A673 (cell line): ENCODE data around the gene TEX10. TPM values are rescaled to one million over a fixed set of nuclear protein-coding genes. Genes with fewer than 3 reads are reported as not detected.
"Not testable (repeated sequence)": the region's sequence is repeated elsewhere in the genome, so short reads cannot be mapped to it uniquely, and the experiment has no call there.

ENCODE experiments used
- BruUV-seq: library from RNA; stranded (reverse); fragments of 400-500 nt; replicated peaks from 2 replicates; lab custom pipeline; 2021; lab: Mats Ljungman, UMichigan
- CTCF ChIA-PET: fragments of 300-600 bp; sonication (Branson Sonifier 250); formaldehyde crosslinking; loops from one replicate; lab custom pipeline; 2022; ENCODE audit warnings: antibody characterized with exemption; lab: Charles Lee
- POLR2A ChIA-PET: fragments of 300-600 bp; sonication (Branson Sonifier 250); formaldehyde crosslinking; loops from one replicate; lab custom pipeline; 2022; ENCODE audit warnings: antibody characterized with exemption; ENCODE audit not compliant: low non-redundant PET; lab: Charles Lee
- DNase-seq: peaks from one replicate; pipeline ENCODE4 v3.0.0-alpha.2; 2015; ENCODE audit warnings: low spot score
- H3K27ac ChIP-seq: fragments of 200-600 bp; sonication (generic); 2 replicates; pipeline ENCODE4 v1.5.1; 2016; ENCODE audit warnings: mixed run types, low read depth, mild to moderate bottlenecking, mixed read lengths, antibody characterized with exemption, low read length; ENCODE audit not compliant: poor library complexity, severe bottlenecking
- H3K27me3 ChIP-seq: fragments of 200-600 bp; sonication (generic); replicated peaks from 2 replicates; pipeline ENCODE4 v1.6.1; 2017; ENCODE audit warnings: mixed run types, low read depth, mild to moderate bottlenecking, mixed read lengths, antibody characterized with exemption, low read length; ENCODE audit not compliant: insufficient read depth, poor library complexity
- H3K36me3 ChIP-seq: fragments of 200-600 bp; sonication (generic); 2 replicates; pipeline ENCODE4 v1.6.1; 2016; ENCODE audit warnings: mixed run types, mild to moderate bottlenecking, mixed read lengths, antibody characterized with exemption, low read length; ENCODE audit not compliant: insufficient read depth, poor library complexity, severe bottlenecking
- H3K4me1 ChIP-seq: fragments of 200-600 bp; sonication (generic); 2 replicates; pipeline ENCODE4 v1.6.1; 2017; ENCODE audit warnings: mixed run types, mild to moderate bottlenecking, mixed read lengths, antibody characterized with exemption, low read length; ENCODE audit not compliant: insufficient read depth, poor library complexity, severe bottlenecking
- H3K4me3 ChIP-seq: fragments of 200-600 bp; sonication (generic); 2 replicates; pipeline ENCODE4 v1.5.1; 2016; ENCODE audit warnings: low read depth, mixed run types, mild to moderate bottlenecking, mixed read lengths, low read length; ENCODE audit not compliant: poor library complexity, severe bottlenecking
- H3K9me3 ChIP-seq: fragments of 200-600 bp; sonication (generic); 2 replicates; pipeline ENCODE4 v1.6.1; 2016; ENCODE audit warnings: mixed run types, low read depth, mild to moderate bottlenecking, mixed read lengths, antibody characterized with exemption, low read length; ENCODE audit not compliant: poor library complexity, severe bottlenecking
- EZH2 ChIP-seq: fragments of 200-600 bp; sonication (generic); IDR thresholded peaks from 2 replicates; pipeline ENCODE4 v1.6.1; 2017; ENCODE audit warnings: borderline replicate concordance, low read depth, mild to moderate bottlenecking, mixed read lengths, antibody characterized with exemption, low read length; ENCODE audit not compliant: poor library complexity, severe bottlenecking
- intact Hi-C: fragments of 100-400 bp; cut with micrococcal nuclease; formaldehyde crosslinking; loops from one replicate; pipeline ENCODE4 v1.10.0; 2022; ENCODE audit not compliant: unreplicated experiment
- total RNA-seq: library from RNA; stranded (reverse); gene quantifications from 2 replicates; pipeline ENCODE4 v1.2.3, GENCODE V29; 2021
- TF ChIP-seq, protein P1 (sequence below): fragments of 300-800, 200-600 bp; sonication (generic); conservative IDR thresholded peaks from 2 replicates; pipeline ENCODE4 v1.5.1; 2017; ENCODE audit warnings: low read depth, mild to moderate bottlenecking, antibody characterized with exemption, low read length, moderate library complexity, mixed read lengths

The TEX10 gene
- total RNA-seq, 1 experiment from 2014 or later: 46.7 TPM

DNA sequence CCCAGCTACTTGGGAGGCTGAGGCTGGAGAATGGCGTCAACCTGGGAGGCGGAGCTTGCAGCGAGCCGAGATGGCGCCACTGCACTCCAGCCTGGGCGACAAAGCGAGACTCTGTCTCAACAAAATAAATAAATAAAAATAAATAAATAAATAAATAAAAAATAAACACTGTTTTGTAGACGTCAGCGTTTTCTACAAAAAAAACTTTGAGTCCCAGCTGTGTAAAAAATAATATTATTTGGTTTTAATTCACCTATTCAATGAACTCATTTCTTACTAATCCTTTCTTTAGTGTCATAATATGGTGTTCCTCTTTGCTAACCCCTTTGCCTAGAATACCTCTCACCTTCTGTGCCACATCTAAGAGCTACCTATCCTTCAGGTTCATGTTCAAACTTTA is 44.0 kb upstream of the TEX10 start:
- no peaks in the 10 kb centered on the region for H3K9me3 ChIP-seq
- no peak overlapping the region for H3K27ac ChIP-seq
- BruUV-seq: no TSS peak
- TF ChIP-seq, protein P1, sequence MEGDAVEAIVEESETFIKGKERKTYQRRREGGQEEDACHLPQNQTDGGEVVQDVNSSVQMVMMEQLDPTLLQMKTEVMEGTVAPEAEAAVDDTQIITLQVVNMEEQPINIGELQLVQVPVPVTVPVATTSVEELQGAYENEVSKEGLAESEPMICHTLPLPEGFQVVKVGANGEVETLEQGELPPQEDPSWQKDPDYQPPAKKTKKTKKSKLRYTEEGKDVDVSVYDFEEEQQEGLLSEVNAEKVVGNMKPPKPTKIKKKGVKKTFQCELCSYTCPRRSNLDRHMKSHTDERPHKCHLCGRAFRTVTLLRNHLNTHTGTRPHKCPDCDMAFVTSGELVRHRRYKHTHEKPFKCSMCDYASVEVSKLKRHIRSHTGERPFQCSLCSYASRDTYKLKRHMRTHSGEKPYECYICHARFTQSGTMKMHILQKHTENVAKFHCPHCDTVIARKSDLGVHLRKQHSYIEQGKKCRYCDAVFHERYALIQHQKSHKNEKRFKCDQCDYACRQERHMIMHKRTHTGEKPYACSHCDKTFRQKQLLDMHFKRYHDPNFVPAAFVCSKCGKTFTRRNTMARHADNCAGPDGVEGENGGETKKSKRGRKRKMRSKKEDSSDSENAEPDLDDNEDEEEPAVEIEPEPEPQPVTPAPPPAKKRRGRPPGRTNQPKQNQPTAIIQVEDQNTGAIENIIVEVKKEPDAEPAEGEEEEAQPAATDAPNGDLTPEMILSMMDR: no peak
- no peak for TF ChIP-seq EZH2
- H3K36me3 ChIP-seq: no peaks in the 10 kb centered on the region
- no peak for DNase-seq
- no peaks in the 10 kb centered on the region for H3K4me1 ChIP-seq
- no peaks in the 10 kb centered on the region for H3K27me3 ChIP-seq
- H3K4me3 ChIP-seq: no peak overlapping the region
- CTCF ChIA-PET: no interaction called here
- POLR2A ChIA-PET: no interaction called here
- intact Hi-C loops: no loop called here

DNA sequence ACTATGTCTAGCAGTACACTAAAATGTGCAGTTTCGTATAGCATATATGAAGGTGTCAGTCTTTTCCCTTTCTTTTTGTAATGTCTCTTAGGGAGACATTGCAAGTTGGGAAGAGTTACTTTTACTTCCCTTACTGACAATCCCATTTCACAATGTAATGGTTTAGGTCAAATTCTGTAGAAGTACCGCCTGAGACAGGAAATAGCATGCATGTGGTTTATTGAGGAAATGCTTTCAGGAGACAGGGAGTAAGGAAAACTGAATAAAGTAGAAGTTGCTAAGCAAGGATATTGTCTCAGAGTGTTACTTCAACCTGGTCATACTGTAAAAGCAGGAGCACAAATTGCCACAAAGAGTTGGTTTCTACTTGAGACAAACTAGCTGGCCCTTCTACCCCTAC is 42.1 kb upstream of the TEX10 start:
- Histone ChIP-seq H3K36me3 (no peaks in the 10 kb centered on the region), H3K9me3 (no peaks in the 10 kb centered on the region), H3K27me3 (no peaks in the 10 kb centered on the region), H3K4me3 (no peak overlapping the region), H3K27ac (no peak overlapping the region), H3K4me1 (no peaks in the 10 kb centered on the region)
- no peak for TF ChIP-seq EZH2
- TF ChIP-seq, protein P1: no peak
- intact Hi-C loops: no loop called here
- DNase-seq: peak; percentile 10
- no TSS peak for BruUV-seq
- ChIA-PET CTCF (no interaction called here), POLR2A (no interaction called here)

DNA sequence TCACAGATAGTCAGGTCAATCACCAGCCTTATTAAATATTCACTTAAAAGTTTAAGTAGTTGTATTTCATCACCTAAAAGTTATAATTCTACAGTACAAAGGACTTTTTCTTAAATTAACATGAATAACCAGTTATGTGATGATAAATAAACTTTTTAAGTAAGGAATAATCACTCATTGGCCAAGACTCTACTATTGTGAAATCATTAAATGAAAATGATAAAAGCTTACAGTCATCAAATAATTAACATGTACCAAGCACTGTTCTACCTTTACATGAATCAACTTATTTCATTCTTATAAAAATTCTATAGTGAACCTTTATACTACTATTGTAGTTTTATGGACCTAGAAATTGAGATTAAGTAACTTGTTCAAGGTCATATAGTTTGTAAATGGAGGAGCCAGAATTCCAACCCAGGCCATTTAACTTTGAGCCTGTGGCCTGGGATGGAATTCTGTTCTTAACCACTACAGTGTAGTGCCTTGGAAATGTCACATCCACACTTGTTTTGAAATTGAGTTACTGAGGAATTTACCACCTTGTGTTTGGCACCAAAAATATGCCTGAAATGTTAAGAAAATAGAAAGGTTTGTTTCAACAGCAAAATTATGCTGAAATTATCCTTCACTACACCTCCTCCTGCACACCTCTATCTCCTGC is 41.4 kb upstream of the TEX10 start:
- BruUV-seq: no TSS peak
- DNase-seq: no peak
- no peak overlapping the region for H3K27ac ChIP-seq
- TF ChIP-seq, protein P1: no peak
- no peak for TF ChIP-seq EZH2
- intact Hi-C loops: no loop called here
- POLR2A ChIA-PET: no interaction called here
- CTCF ChIA-PET: no interaction called here
- H3K4me1 ChIP-seq: no peaks in the 10 kb centered on the region
- no peaks in the 10 kb centered on the region for H3K27me3 ChIP-seq
- H3K36me3 ChIP-seq: no peaks in the 10 kb centered on the region
- H3K4me3 ChIP-seq: no peak overlapping the region
- H3K9me3 ChIP-seq: no peaks in the 10 kb centered on the region

DNA sequence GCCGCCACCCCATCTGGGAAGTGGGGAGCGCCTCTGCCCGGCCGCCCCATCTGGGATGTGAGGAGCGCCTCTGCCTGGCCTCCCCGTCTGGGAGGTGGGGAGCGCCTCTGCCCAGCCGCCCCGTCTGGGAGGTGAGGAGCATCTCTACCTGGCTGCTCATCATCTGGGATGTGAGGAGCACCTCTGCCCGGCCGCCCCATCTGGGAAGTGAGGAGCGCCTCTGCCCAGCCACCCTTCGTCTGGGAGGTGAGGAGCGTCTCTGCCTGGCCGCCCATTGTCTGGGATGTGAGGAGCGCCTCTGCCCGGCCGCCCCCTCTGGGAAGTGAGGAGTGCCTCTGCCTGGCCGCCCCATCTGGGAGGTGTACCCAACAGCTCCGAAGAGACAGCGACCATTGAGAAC is 40.2 kb upstream of the TEX10 start:
- POLR2A ChIA-PET, H3K4me1 ChIP-seq, H3K27ac ChIP-seq, H3K4me3 ChIP-seq, H3K9me3 ChIP-seq, BruUV-seq, H3K36me3 ChIP-seq, H3K27me3 ChIP-seq, DNase-seq, CTCF ChIA-PET, intact Hi-C loops: not testable (repeated sequence)
